ENCODE data around the gene TMEM119. TPM values are rescaled to one million over a fixed set of nuclear protein-coding genes. Genes with fewer than 3 reads are reported as not detected.

TMEM119 gene
- total RNA-seq, 1 donor from 2014 or later: 0.36 TPM

GRCh38 chr12:108598553-108599250 is 818 bp upstream of the TMEM119 start:
- Mint-ChIP-seq H3K36me3 (ENCODE audit: low read depth, unreplicated experiment) (no peaks in the 10 kb centered on the region), H3K4me3 (ENCODE audit: unreplicated experiment) (no peak overlapping the region), H3K27me3 (ENCODE audit: unreplicated experiment) (peaks cover 4% of the 10 kb centered on the region), H3K27ac (ENCODE audit: unreplicated experiment) (no peak overlapping the region), H3K9me3 (ENCODE audit: unreplicated experiment) (no peaks in the 10 kb centered on the region), H3K4me1 (ENCODE audit: unreplicated experiment) (no peaks in the 10 kb centered on the region)
- DNase-seq (ENCODE audit: low spot score): no peak
- TF ChIP-seq, protein P1, sequence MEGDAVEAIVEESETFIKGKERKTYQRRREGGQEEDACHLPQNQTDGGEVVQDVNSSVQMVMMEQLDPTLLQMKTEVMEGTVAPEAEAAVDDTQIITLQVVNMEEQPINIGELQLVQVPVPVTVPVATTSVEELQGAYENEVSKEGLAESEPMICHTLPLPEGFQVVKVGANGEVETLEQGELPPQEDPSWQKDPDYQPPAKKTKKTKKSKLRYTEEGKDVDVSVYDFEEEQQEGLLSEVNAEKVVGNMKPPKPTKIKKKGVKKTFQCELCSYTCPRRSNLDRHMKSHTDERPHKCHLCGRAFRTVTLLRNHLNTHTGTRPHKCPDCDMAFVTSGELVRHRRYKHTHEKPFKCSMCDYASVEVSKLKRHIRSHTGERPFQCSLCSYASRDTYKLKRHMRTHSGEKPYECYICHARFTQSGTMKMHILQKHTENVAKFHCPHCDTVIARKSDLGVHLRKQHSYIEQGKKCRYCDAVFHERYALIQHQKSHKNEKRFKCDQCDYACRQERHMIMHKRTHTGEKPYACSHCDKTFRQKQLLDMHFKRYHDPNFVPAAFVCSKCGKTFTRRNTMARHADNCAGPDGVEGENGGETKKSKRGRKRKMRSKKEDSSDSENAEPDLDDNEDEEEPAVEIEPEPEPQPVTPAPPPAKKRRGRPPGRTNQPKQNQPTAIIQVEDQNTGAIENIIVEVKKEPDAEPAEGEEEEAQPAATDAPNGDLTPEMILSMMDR (IDR thresholded peaks at IDR 0.05; ENCODE audit: unreplicated experiment): no peak

DNA sequence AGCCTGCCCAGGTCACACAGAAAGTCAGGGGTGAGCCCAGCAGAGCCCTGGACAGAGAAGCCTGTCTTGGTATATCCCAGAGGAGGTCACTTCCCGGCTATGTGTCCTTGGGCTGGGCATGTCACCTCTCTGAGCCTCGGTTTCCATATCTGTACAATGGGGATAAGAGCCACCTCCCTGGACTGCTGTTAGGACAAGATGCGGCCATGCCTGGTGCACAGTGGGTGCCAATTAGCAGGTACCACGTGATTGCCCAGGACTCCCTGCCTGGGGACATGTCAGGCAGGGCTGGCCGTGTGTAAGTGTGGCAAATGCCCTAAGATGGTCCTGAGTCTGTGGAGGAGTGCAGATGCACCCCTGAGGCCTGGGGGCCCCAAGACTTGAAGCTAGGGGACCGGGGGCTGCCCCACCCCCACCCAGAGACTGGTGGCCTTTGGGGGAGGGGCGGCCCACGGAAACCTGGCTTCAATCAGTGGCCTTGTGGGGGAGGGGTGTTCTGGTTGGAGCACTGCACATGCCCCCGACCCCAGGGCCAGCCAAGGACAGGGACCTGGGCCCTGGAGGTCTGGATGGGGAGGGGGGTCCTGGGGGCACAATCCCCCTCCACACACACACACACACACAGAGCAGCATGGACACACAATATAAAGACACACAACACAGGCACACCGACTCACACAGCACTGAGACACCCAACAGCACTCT is 878 bp downstream of the TMEM119 start:
- H3K27ac Mint-ChIP-seq (ENCODE audit: unreplicated experiment): no peak overlapping the region

GRCh38 chr12:108595711-108596647 is 1.9 kb downstream of the TMEM119 start:
- H3K36me3 Mint-ChIP-seq (ENCODE audit: low read depth, unreplicated experiment): no peaks in the 10 kb centered on the region
- H3K27me3 Mint-ChIP-seq (ENCODE audit: unreplicated experiment): peaks cover 6% of the 10 kb centered on the region

More for the DNA sequence above, 878 bp downstream of the TMEM119 start:
- no peak for DNase-seq (ENCODE audit: low spot score)
- Mint-ChIP-seq H3K9me3 (ENCODE audit: unreplicated experiment) (no peaks in the 10 kb centered on the region), H3K4me3 (ENCODE audit: unreplicated experiment) (no peak overlapping the region), H3K4me1 (ENCODE audit: unreplicated experiment) (no peaks in the 10 kb centered on the region), H3K27me3 (ENCODE audit: unreplicated experiment) (peaks cover 4% of the 10 kb centered on the region), H3K36me3 (ENCODE audit: low read depth, unreplicated experiment) (no peaks in the 10 kb centered on the region)
- TF ChIP-seq, protein P1 (IDR thresholded peaks at IDR 0.05; ENCODE audit: unreplicated experiment): no peak

GRCh38 chr12:108594960-108595710 is 2.7 kb downstream of the TMEM119 start:
- Mint-ChIP-seq H3K4me3 (ENCODE audit: unreplicated experiment) (no peak overlapping the region), H3K27ac (ENCODE audit: unreplicated experiment) (no peak overlapping the region), H3K4me1 (ENCODE audit: unreplicated experiment) (peaks cover 3% of the 10 kb centered on the region), H3K9me3 (ENCODE audit: unreplicated experiment) (no peaks in the 10 kb centered on the region), H3K27me3 (ENCODE audit: unreplicated experiment) (peaks cover 8% of the 10 kb centered on the region), H3K36me3 (ENCODE audit: low read depth, unreplicated experiment) (no peaks in the 10 kb centered on the region)
- no peak for DNase-seq (ENCODE audit: low spot score)
- TF ChIP-seq, protein P1 (IDR thresholded peaks at IDR 0.05; ENCODE audit: unreplicated experiment): no peak

More at GRCh38 chr12:108595711-108596647, 1.9 kb downstream of the TMEM119 start:
- DNase-seq (ENCODE audit: low spot score): no peak
- H3K9me3 Mint-ChIP-seq (ENCODE audit: unreplicated experiment): no peaks in the 10 kb centered on the region
- no peak overlapping the region for H3K4me3 Mint-ChIP-seq (ENCODE audit: unreplicated experiment)
- peaks cover under 1% of the 10 kb centered on the region for H3K4me1 Mint-ChIP-seq (ENCODE audit: unreplicated experiment)
- H3K27ac Mint-ChIP-seq (ENCODE audit: unreplicated experiment): no peak overlapping the region
- TF ChIP-seq, protein P1 (IDR thresholded peaks at IDR 0.05; ENCODE audit: unreplicated experiment): no peak
